GM12878 (cell line): Measurements from ENCODE around the gene KRT86.

Source experiments
- ATF7 ChIP-seq: fragments of 450-650 bp; IDR thresholded peaks from 2 replicates; pipeline ENCODE4 v1.6.1; 2016; ENCODE audit warnings: low read depth, mild to moderate bottlenecking
- CBX5 ChIP-seq: sonication (generic); IDR thresholded peaks from 2 replicates; pipeline ENCODE4 v1.6.1; 2016; ENCODE audit warnings: low read depth, moderate library complexity, mild to moderate bottlenecking, inconsistent platforms
- ETV6 ChIP-seq, 2 experiments: fragments of 450-650 bp in 1 of 2; IDR thresholded peaks in 1 of 2; conservative IDR thresholded peaks in 1 of 2; 2 replicates each; pipeline ENCODE4 v1.6.1; 2014; ENCODE audit warnings: antibody characterized with exemption in 1 of 2, borderline replicate concordance in 1 of 2, low read depth in 1 of 2, mild to moderate bottlenecking in 1 of 2, moderate library complexity in 1 of 2
- EZH2 ChIP-seq: IDR thresholded peaks from 2 replicates; pipeline ENCODE4 v1.6.1; 2012; ENCODE audit warnings: low read depth, mild to moderate bottlenecking, control low read depth, inconsistent platforms, low read length, borderline replicate concordance; ENCODE audit not compliant: control insufficient read depth
- JUNB ChIP-seq: IDR thresholded peaks from 2 replicates; pipeline ENCODE4 v1.6.1; 2016; ENCODE audit warnings: antibody characterized with exemption, mild to moderate bottlenecking
- NFYB ChIP-seq: IDR thresholded peaks from 2 replicates; pipeline ENCODE4 v1.6.1; 2011; ENCODE audit warnings: low read depth, mild to moderate bottlenecking, low read length, improper control_type of control experiment, moderate library complexity; ENCODE audit not compliant: insufficient read depth
- POLR2AphosphoS2 ChIP-seq: IDR thresholded peaks from 2 replicates; pipeline ENCODE4 v1.6.1; 2011; ENCODE audit warnings: low read depth, mild to moderate bottlenecking, low read length, improper control_type of control experiment, moderate library complexity
- POLR2AphosphoS5 ChIP-seq: IDR thresholded peaks from 2 replicates; pipeline ENCODE4 v1.6.1; 2011; ENCODE audit warnings: mild to moderate bottlenecking, low read length, inconsistent platforms
- TARDBP ChIP-seq: IDR thresholded peaks from 2 replicates; pipeline ENCODE4 v1.6.1; 2016; ENCODE audit warnings: borderline replicate concordance
- TCF12 ChIP-seq: IDR thresholded peaks from 2 replicates; pipeline ENCODE4 v1.6.1; 2011; ENCODE audit warnings: low read depth, mild to moderate bottlenecking, low read length
- ZNF24 ChIP-seq: fragments of 450-650 bp; IDR thresholded peaks from 2 replicates; pipeline ENCODE4 v1.6.1; 2017; ENCODE audit warnings: antibody characterized with exemption, mild to moderate bottlenecking
- TF ChIP-seq, protein P1 (sequence below): IDR thresholded peaks from 2 replicates; pipeline ENCODE4 v1.6.1; 2012; ENCODE audit warnings: low read depth, low read length, improper control_type of control experiment
- TF ChIP-seq, protein P2 (sequence below), 3 experiments: IDR thresholded peaks in 2 of 3; conservative IDR thresholded peaks in 1 of 3; 2 replicates each; pipeline ENCODE4 v1.5.1; 2011; ENCODE audit warnings: low read depth in 3 of 3, low read length in 3 of 3, mild to moderate bottlenecking in 3 of 3, control low read depth in 2 of 3, moderate library complexity in 2 of 3, inconsistent platforms in 1 of 3, mixed read lengths in 1 of 3; ENCODE audit not compliant: control insufficient read depth in 2 of 3, insufficient read depth in 1 of 3; ENCODE audit errors: extremely low read depth in 1 of 3
- TF ChIP-seq, protein P3 (sequence below): IDR thresholded peaks from 2 replicates; pipeline ENCODE4 v1.6.1; 2012; ENCODE audit warnings: low read length, inconsistent platforms

DNA sequence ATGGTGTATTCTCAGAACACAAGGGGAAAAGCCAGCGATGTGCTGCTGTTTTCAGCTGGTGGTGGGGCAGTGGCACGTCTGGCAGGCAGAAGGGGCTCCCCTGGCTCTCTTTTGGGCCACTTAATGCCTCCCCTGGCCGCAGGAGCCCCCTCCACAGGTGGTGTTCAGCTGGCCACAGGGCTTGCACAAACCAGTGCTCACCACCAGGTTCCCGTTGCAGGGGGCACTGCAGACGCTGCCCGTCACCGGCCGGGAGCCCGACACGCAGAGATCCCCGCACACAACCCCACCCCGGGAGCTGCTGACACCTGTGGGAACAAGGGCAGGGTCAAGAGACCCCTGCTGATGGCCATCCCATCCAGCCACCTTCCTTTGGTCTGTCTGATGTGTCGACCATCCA lies 40.1 kb downstream of the KRT86 start:
- TF ChIP-seq POLR2AphosphoS5: no peak
- no peak for TF ChIP-seq POLR2AphosphoS2
- TF ChIP-seq, protein P1, sequence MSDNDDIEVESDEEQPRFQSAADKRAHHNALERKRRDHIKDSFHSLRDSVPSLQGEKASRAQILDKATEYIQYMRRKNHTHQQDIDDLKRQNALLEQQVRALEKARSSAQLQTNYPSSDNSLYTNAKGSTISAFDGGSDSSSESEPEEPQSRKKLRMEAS: no peak
- no peak for TF ChIP-seq NFYB
- TF ChIP-seq, protein P2, sequence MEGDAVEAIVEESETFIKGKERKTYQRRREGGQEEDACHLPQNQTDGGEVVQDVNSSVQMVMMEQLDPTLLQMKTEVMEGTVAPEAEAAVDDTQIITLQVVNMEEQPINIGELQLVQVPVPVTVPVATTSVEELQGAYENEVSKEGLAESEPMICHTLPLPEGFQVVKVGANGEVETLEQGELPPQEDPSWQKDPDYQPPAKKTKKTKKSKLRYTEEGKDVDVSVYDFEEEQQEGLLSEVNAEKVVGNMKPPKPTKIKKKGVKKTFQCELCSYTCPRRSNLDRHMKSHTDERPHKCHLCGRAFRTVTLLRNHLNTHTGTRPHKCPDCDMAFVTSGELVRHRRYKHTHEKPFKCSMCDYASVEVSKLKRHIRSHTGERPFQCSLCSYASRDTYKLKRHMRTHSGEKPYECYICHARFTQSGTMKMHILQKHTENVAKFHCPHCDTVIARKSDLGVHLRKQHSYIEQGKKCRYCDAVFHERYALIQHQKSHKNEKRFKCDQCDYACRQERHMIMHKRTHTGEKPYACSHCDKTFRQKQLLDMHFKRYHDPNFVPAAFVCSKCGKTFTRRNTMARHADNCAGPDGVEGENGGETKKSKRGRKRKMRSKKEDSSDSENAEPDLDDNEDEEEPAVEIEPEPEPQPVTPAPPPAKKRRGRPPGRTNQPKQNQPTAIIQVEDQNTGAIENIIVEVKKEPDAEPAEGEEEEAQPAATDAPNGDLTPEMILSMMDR (IDR thresholded peaks at IDR 0.05 in 2 of 3, conservative IDR thresholded peaks at IDR 0.05 in 1 of 3; ENCODE audit: control insufficient read depth in 2 of 3, extremely low read depth in 1 of 3, insufficient read depth in 1 of 3, low read depth in 3 of 3, low read length in 3 of 3): no peak
- no peak for TF ChIP-seq CBX5
- no peak for TF ChIP-seq TCF12
- TF ChIP-seq ATF7: no peak
- no peak for TF ChIP-seq EZH2
- TF ChIP-seq TARDBP: no peak
- no peak for TF ChIP-seq ETV6 (conservative IDR thresholded peaks at IDR 0.05 in 1 of 2, IDR thresholded peaks at IDR 0.05 in 1 of 2; ENCODE audit: borderline replicate concordance in 1 of 2, low read depth in 1 of 2)
- no peak for TF ChIP-seq ZNF24
- TF ChIP-seq, protein P3, sequence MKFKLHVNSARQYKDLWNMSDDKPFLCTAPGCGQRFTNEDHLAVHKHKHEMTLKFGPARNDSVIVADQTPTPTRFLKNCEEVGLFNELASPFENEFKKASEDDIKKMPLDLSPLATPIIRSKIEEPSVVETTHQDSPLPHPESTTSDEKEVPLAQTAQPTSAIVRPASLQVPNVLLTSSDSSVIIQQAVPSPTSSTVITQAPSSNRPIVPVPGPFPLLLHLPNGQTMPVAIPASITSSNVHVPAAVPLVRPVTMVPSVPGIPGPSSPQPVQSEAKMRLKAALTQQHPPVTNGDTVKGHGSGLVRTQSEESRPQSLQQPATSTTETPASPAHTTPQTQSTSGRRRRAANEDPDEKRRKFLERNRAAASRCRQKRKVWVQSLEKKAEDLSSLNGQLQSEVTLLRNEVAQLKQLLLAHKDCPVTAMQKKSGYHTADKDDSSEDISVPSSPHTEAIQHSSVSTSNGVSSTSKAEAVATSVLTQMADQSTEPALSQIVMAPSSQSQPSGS: no peak
- TF ChIP-seq JUNB: no peak
